Activated T-cell treated with anti-CD3 and anti-CD28 coated beads for 4 hours (primary cell): ENCODE results near the gene CLUH.
"Not testable (repeated sequence)": the region's sequence is repeated elsewhere in the genome, so short reads cannot be mapped to it uniquely, and the experiment has no call there.

Experiments used
- DNase-seq: peaks from one replicate; pipeline ENCODE4 v3.0.0-alpha.2; 2020

Gene CLUH

GRCh38 chr17:2685696-2686095 lies 25.9 kb downstream of the CLUH start:
- no peak for DNase-seq

- DNase-seq: no peak
Observed at GRCh38 chr17:2684549-2684948, 27.0 kb downstream of the CLUH start.

- no peak for DNase-seq
Observed at GRCh38 chr17:2683912-2684311, 27.7 kb downstream of the CLUH start.

- no peak for DNase-seq
Observed at GRCh38 chr17:2682176-2682938, 29.2 kb downstream of the CLUH start.

GRCh38 chr17:2681650-2682049 lies 29.9 kb downstream of the CLUH start:
- no peak for DNase-seq

- no peak for DNase-seq
Observed at GRCh38 chr17:2680961-2681360, 30.6 kb downstream of the CLUH start.

- DNase-seq: not testable (repeated sequence)
Observed at GRCh38 chr17:2679247-2679646, 32.3 kb downstream of the CLUH start.

GRCh38 chr17:2672026-2672425 lies 39.5 kb downstream of the CLUH start:
- DNase-seq: no peak

- DNase-seq: not testable (repeated sequence)
Observed at GRCh38 chr17:2660410-2660809, 51.2 kb downstream of the CLUH start.

GRCh38 chr17:2659337-2659736 lies 52.2 kb downstream of the CLUH start:
- DNase-seq: not testable (repeated sequence)

GRCh38 chr17:2656283-2656682 lies 55.3 kb downstream of the CLUH start:
- no peak for DNase-seq

GRCh38 chr17:2655546-2655945 lies 56.0 kb downstream of the CLUH start:
- DNase-seq: no peak

GRCh38 chr17:2652911-2653310 lies 58.7 kb downstream of the CLUH start:
- not testable (repeated sequence) for DNase-seq

GRCh38 chr17:2649191-2649590 lies 62.4 kb downstream of the CLUH start:
- DNase-seq: no peak

- no peak for DNase-seq
Observed at GRCh38 chr17:2647957-2648356, 63.6 kb downstream of the CLUH start.

GRCh38 chr17:2644971-2645370 lies 66.6 kb downstream of the CLUH start:
- no peak for DNase-seq
